DND-41 (cell line): ENCODE measurements around the gene SLIT1.
A peak's percentile ranks its signal among the peaks of the same experiment; 100 is the strongest.

Experiments
- ATAC-seq: fragments of 200-7000 bp; cut with Tn5 transposase; 3 replicates; pipeline ENCODE4 v1.9.1; 2021; ENCODE audit warnings: low read depth; ENCODE audit not compliant: insufficient read depth
- DNase-seq: peaks from one replicate; pipeline ENCODE4 v3.0.0-alpha.2; 2020
- H2AFZ ChIP-seq: 2 replicates; pipeline ENCODE4 v1.6.0; 2012; ENCODE audit warnings: low read depth, low read length
- H3K27ac ChIP-seq: 2 replicates; pipeline ENCODE4 v1.5.1; 2012; ENCODE audit warnings: low read length, inconsistent platforms
- H3K27me3 ChIP-seq: fragments of 200-600 bp; sonication (generic); 2 replicates; pipeline ENCODE4 v1.6.0; 2012; ENCODE audit warnings: low read length, mild to moderate bottlenecking, inconsistent platforms; ENCODE audit not compliant: insufficient read depth, poor library complexity
- H3K36me3 ChIP-seq: 2 replicates; pipeline ENCODE4 v1.5.1; 2012; ENCODE audit warnings: low read length, inconsistent platforms; ENCODE audit not compliant: insufficient read depth
- H3K4me1 ChIP-seq: 2 replicates; pipeline ENCODE4 v1.5.1; 2012; ENCODE audit warnings: mild to moderate bottlenecking, low read length; ENCODE audit not compliant: insufficient read depth
- H3K4me2 ChIP-seq: 2 replicates; pipeline ENCODE4 v1.6.0; 2012; ENCODE audit warnings: mild to moderate bottlenecking, moderate library complexity, low read length, inconsistent platforms; ENCODE audit not compliant: insufficient read depth
- H3K4me3 ChIP-seq, 2 experiments: fragments of 200-600 bp in 1 of 2; shearing (Covaris generic) in 1 of 2; 2 replicates each; pipeline ENCODE4 v1.5.1; 2012 to 2016; ENCODE audit warnings: inconsistent platforms in 2 of 2, low read length in 2 of 2, mild to moderate bottlenecking in 2 of 2, low read depth in 1 of 2, moderate library complexity in 1 of 2
- H3K79me2 ChIP-seq: 2 replicates; pipeline ENCODE4 v1.6.0; 2012; ENCODE audit warnings: low read length, inconsistent platforms; ENCODE audit not compliant: insufficient read depth
- H3K9ac ChIP-seq: 2 replicates; pipeline ENCODE4 v1.6.0; 2012; ENCODE audit warnings: low read depth, mild to moderate bottlenecking, inconsistent platforms, low read length, moderate library complexity
- H3K9me3 ChIP-seq: 2 replicates; pipeline ENCODE4 v1.5.1; 2012; ENCODE audit warnings: low read length, moderate library complexity, mild to moderate bottlenecking, inconsistent platforms; ENCODE audit not compliant: insufficient read depth, severe bottlenecking
- H4K20me1 ChIP-seq: 2 replicates; pipeline ENCODE4 v1.6.0; 2012; ENCODE audit warnings: low read length; ENCODE audit not compliant: insufficient read depth
- EZH2 ChIP-seq: IDR thresholded peaks from 3 replicates; pipeline ENCODE4 v1.6.1; 2012; ENCODE audit warnings: borderline replicate concordance, low read depth, mild to moderate bottlenecking, moderate library complexity, low read length, inconsistent platforms; ENCODE audit not compliant: severe bottlenecking
- TF ChIP-seq, protein P1 (sequence below): IDR thresholded peaks from 2 replicates; pipeline ENCODE4 v1.5.1; 2012; ENCODE audit warnings: borderline replicate concordance, low read length, moderate library complexity, mild to moderate bottlenecking; ENCODE audit not compliant: poor library complexity, severe bottlenecking; ENCODE audit errors: extremely low read depth

Gene SLIT1

DNA sequence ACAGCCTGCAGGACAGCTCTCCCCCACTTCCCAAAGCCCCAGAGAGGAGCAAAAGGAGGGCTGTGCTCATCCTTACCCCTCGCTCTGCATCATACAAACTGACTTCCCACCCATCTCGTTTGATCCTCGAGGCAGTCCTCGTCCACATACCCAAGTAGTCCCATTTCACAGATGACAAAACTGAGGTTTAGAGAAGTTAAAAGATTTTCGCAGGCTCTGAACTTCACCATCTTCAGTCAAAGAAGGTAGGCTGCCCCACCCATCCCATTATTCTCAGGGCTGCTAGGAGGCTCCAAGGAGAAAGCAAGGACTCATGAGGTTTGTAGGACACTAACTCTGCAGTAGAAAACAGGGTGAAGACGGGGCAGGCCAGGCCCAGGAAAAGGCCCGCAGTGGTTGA, 147.1 kb downstream of the SLIT1 start:
- Histone ChIP-seq H3K27me3 (no peaks in the 10 kb centered on the region), H3K9me3 (no peaks in the 10 kb centered on the region), H3K27ac (no peak overlapping the region), H2AFZ (no peak overlapping the region), H3K79me2 (no peaks in the 10 kb centered on the region), H3K36me3 (no peaks in the 10 kb centered on the region), H3K9ac (no peak overlapping the region), H3K4me2 (no peak overlapping the region), H3K4me1 (no peaks in the 10 kb centered on the region), H3K4me3 (no peak overlapping the region), H4K20me1 (no peaks in the 10 kb centered on the region)
- no peak for TF ChIP-seq EZH2
- TF ChIP-seq, protein P1, sequence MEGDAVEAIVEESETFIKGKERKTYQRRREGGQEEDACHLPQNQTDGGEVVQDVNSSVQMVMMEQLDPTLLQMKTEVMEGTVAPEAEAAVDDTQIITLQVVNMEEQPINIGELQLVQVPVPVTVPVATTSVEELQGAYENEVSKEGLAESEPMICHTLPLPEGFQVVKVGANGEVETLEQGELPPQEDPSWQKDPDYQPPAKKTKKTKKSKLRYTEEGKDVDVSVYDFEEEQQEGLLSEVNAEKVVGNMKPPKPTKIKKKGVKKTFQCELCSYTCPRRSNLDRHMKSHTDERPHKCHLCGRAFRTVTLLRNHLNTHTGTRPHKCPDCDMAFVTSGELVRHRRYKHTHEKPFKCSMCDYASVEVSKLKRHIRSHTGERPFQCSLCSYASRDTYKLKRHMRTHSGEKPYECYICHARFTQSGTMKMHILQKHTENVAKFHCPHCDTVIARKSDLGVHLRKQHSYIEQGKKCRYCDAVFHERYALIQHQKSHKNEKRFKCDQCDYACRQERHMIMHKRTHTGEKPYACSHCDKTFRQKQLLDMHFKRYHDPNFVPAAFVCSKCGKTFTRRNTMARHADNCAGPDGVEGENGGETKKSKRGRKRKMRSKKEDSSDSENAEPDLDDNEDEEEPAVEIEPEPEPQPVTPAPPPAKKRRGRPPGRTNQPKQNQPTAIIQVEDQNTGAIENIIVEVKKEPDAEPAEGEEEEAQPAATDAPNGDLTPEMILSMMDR = no peak
- no peak for ATAC-seq
- DNase-seq = no peak

DNA sequence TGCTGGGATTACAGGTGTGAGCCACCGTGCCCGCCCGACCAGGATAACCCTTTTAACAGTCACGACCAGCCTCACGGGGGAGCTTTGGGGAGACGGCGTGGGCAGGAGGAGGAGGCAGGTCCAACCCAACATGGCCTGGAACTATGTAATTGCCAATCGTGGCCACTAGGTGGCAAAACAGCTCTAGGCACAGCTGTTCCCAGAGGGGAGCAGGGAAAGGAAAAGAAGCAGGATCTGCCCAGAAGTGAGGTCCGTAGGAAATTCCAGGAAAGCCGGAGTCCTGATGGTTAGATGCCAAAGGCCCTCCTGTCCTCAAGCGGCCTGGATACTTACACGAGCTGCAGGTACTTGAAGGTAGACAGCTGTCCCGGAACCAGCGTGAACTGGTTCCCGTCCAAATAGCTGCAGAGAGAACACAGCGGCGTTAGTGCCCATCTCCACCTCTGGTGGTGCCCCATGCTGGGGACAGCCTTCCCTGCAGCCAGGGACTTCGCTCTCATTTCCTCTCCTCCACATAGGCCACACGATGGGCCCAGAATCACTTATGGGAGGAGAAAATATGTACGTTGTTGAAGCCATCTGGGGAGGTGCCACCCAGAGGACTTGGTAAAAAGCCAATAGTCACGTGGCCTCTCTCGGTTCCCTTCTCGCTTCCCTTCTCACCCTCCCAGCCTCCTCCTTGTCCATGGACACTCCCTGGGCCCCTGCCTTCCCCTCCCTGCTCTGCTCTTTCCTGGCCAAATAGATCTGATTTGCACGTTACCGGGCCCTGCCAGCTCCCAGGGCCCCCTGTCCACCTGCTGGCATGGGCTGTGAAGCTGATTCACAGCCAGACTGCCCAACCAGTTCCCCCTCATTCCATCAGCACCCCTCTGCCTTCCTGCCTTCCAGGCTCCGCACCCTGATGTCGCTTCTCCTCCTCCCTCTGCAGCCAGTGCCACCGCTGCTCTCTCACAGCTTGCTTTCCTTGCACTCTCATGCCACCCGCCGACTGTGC, 148.1 kb downstream of the SLIT1 start:
- Histone ChIP-seq H3K79me2 (no peaks in the 10 kb centered on the region), H3K4me3 (no peak overlapping the region), H3K4me1 (no peaks in the 10 kb centered on the region), H3K9me3 (no peaks in the 10 kb centered on the region), H3K27me3 (peaks cover 1% of the 10 kb centered on the region), H3K4me2 (no peak overlapping the region), H3K27ac (no peak overlapping the region), H4K20me1 (no peaks in the 10 kb centered on the region), H2AFZ (peak overlapping the region; percentile 12; the same call in 1 of the 2 replicates), H3K9ac (no peak overlapping the region), H3K36me3 (no peaks in the 10 kb centered on the region)
- peak; percentile 94 for ATAC-seq
- TF ChIP-seq, protein P1 = peak; percentile 91
- no peak for TF ChIP-seq EZH2
- peak; percentile 70 for DNase-seq

GRCh38 chr10:97034958-97035769, 150.6 kb downstream of the SLIT1 start:
- ATAC-seq = no peak
- TF ChIP-seq, protein P1 = no peak
- TF ChIP-seq EZH2 = no peak
- H2AFZ ChIP-seq = no peak overlapping the region
- H3K79me2 ChIP-seq = no peaks in the 10 kb centered on the region
- H3K36me3 ChIP-seq = no peaks in the 10 kb centered on the region
- peaks cover 3% of the 10 kb centered on the region for H3K27me3 ChIP-seq
- H3K4me2 ChIP-seq = no peak overlapping the region
- H3K9me3 ChIP-seq = no peaks in the 10 kb centered on the region
- no peak for DNase-seq
- no peak overlapping the region for H3K4me3 ChIP-seq
- H3K27ac ChIP-seq = no peak overlapping the region
- no peak overlapping the region for H3K9ac ChIP-seq
- H3K4me1 ChIP-seq = no peaks in the 10 kb centered on the region
- no peaks in the 10 kb centered on the region for H4K20me1 ChIP-seq
